C4-2B (cell line): Measurements from ENCODE around the gene MT1G.

Experiments
- H3K27ac ChIP-seq: fragments of 450-650 bp; 2 replicates; pipeline ENCODE4 v1.5.1; 2017
- CTCF ChIP-seq: fragments of 450-650 bp; conservative IDR thresholded peaks from 2 replicates; pipeline ENCODE4 v1.5.1; 2017; ENCODE audit warnings: mild to moderate bottlenecking
- ZFX ChIP-seq: fragments of 450-650 bp; IDR thresholded peaks from 2 replicates; pipeline ENCODE4 v1.6.1; 2017

The MT1G gene

DNA sequence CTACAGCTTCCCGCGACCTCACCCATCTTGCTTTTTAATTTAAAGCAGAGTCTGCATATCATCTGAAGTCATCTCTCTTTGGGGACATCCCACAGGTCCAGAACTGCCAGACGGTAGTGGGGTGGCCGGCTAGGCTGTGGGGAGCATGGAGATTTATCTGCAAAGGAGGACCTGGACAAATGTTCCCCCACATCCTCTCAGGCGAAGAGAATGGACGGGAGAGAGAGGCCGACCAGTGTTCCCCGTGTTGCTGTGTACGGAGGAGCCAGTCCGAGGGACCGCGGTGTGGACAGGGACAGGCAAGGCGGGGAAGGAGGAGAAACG, 36.1 kb downstream of the MT1G start:
- H3K27ac ChIP-seq = no peak overlapping the region
- TF ChIP-seq CTCF (no peak), ZFX (no peak)

DNA sequence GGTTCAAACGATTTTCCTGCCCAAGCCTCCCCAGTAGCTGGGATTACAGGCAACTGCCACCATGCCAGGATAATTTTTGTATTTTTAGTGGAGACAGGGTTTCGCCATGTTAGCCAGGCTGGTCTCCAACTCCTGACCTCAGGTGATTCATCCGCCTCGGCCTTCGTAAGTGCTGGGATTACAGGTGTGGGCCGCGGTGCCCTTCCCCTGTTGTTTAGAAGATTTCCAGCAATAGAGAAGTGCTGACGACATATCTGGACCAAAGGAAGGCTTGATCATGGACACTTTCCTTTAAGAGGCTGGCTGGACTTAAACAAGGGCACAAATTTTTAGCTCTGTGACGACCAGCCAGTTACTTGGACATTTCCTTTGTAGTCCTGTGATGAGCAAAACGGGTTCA, 36.7 kb downstream of the MT1G start:
- TF ChIP-seq ZFX = no peak
- TF ChIP-seq CTCF = no peak
- H3K27ac ChIP-seq = no peak overlapping the region

- no peak overlapping the region for H3K27ac ChIP-seq
- TF ChIP-seq ZFX (no peak), CTCF (no peak)
These were observed 37.7 kb downstream of the MT1G start for GRCh38 chr16:56630134-56630533.

- no peak for TF ChIP-seq CTCF
- TF ChIP-seq ZFX = no peak
- no peak overlapping the region for H3K27ac ChIP-seq
These were observed 38.3 kb downstream of the MT1G start for GRCh38 chr16:56629531-56629930.

DNA sequence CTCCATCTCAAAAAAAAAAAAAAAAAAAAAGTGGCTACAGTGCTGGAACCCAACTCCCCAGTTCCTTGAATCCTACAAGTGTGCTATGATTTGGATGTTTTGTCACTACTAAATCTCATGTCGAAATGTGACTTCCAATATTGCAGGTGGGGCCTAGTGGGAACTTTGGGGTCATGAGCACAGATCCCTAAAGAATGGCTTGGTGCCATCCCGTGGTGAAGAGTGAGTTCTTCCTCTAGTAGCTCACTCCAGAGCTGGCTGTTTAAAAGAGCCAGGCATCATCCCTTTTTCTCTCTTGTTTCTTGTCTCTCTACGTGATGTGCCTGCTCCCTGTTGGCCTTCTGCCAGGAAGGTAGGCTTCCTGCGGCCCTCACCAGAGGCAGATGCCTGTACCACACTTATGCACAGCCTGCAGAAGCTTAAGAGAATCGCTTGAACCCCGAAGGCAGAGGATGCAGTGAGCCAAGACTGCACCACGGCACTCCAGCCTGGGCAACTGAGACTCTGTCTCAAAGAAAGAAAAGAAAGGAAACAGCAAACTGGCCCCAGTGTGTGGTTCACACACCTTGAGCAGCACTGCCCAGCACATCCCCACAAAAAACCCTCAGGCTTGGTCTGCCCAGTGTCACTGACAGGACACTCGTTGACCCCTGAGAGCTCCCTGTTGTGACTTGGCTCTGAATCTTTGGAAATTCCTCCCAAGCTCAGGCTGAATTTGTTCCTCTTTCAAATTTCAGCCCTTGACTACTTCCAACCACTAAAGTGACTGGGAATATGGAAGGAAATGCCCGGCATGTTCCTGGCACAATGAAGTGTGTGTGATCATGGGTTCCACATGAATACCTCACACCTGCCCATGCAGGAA, 39.1 kb downstream of the MT1G start:
- no peak overlapping the region for H3K27ac ChIP-seq
- TF ChIP-seq CTCF = no peak
- no peak for TF ChIP-seq ZFX

GRCh38 chr16:56626685-56627084, 41.2 kb downstream of the MT1G start:
- no peak overlapping the region for H3K27ac ChIP-seq
- TF ChIP-seq ZFX = no peak
- no peak for TF ChIP-seq CTCF

DNA sequence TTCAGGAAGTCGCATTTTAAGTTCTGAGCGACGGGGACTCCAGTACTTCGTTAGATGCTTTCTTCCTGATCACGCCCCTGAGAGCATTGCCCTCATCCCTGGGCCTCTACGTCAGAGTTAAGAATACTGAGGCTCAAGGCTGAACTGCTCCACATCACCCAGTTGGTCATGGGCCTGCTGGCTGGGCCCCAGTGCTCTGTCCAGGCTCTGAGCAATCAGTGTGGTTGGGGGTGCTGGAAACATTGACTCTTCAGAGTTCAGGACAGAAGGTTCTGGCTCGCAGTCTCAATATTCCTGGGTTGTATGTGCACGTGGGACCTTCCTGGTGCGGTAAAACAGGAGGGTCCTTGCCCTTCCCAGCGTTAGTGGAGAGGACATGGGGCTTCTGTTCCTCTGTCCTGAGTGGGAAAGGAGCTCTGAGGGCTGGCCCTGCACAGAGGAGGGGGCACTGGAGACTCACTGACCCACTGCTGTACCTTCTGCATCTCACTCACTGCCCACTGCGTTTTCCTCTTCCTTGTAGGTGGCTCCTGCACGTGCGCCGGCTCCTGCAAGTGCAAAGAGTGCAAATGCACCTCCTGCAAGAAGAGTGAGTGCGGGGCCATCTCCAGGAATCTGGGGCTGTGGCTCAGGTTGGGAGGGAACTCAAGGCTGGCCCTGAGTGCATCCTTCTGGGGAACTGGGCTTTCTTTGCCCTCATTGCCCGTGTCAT, 41.8 kb downstream of the MT1G start:
- no peak for TF ChIP-seq ZFX
- no peak for TF ChIP-seq CTCF

More for the DNA sequence above, 41.8 kb downstream of the MT1G start:
- no peak overlapping the region for H3K27ac ChIP-seq
